ENCODE measurements around the gene MRTFA.
"Not testable (repeated sequence)": the region's sequence is repeated elsewhere in the genome, so short reads cannot be mapped to it uniquely, and the experiment has no call there.

The MRTFA gene

GRCh38 chr22:40567626-40568328 lies 68.7 kb downstream of the MRTFA start:
- no peak for DNase-seq (ENCODE audit: low spot score)
- no peak for TF ChIP-seq CTCF (IDR thresholded peaks at IDR 0.05; ENCODE audit: extremely low read depth, missing control alignments)

- TF ChIP-seq CTCF (IDR thresholded peaks at IDR 0.05; ENCODE audit: extremely low read depth, missing control alignments): no peak
- no peak for DNase-seq (ENCODE audit: low spot score)
Observed at GRCh38 chr22:40567106-40567505, 69.4 kb downstream of the MRTFA start.

- no peak for DNase-seq (ENCODE audit: low spot score)
- TF ChIP-seq CTCF (IDR thresholded peaks at IDR 0.05; ENCODE audit: extremely low read depth, missing control alignments): no peak
Observed at GRCh38 chr22:40560994-40561515, 75.5 kb downstream of the MRTFA start.

GRCh38 chr22:40560551-40560950 lies 76.0 kb downstream of the MRTFA start:
- no peak for DNase-seq (ENCODE audit: low spot score)
- TF ChIP-seq CTCF (IDR thresholded peaks at IDR 0.05; ENCODE audit: extremely low read depth, missing control alignments): no peak

GRCh38 chr22:40557972-40558371 lies 78.5 kb downstream of the MRTFA start:
- no peak for TF ChIP-seq CTCF (IDR thresholded peaks at IDR 0.05; ENCODE audit: extremely low read depth, missing control alignments)
- no peak for DNase-seq (ENCODE audit: low spot score)

- no peak for TF ChIP-seq CTCF (IDR thresholded peaks at IDR 0.05; ENCODE audit: extremely low read depth, missing control alignments)
Observed at GRCh38 chr22:40556641-40557040, 79.9 kb downstream of the MRTFA start.

GRCh38 chr22:40554023-40554422 lies 82.5 kb downstream of the MRTFA start:
- DNase-seq (ENCODE audit: low spot score): not testable (repeated sequence)

More at GRCh38 chr22:40556641-40557040, 79.9 kb downstream of the MRTFA start:
- DNase-seq (ENCODE audit: low spot score): no peak

GRCh38 chr22:40553014-40553554 lies 83.4 kb downstream of the MRTFA start:
- no peak for DNase-seq (ENCODE audit: low spot score)
- no peak for TF ChIP-seq CTCF (IDR thresholded peaks at IDR 0.05; ENCODE audit: extremely low read depth, missing control alignments)

Data from GM20000 (cell line).